HG02678 (cell line): ENCODE results near the gene GINS2.

Source experiments
- ATAC-seq: cut with Tn5 transposase; IDR thresholded peaks from one replicate; pipeline ENCODE4 v1.9.1; 2021; ENCODE audit warnings: mild to moderate bottlenecking, moderate library complexity; ENCODE audit not compliant: unreplicated experiment

Gene GINS2

DNA sequence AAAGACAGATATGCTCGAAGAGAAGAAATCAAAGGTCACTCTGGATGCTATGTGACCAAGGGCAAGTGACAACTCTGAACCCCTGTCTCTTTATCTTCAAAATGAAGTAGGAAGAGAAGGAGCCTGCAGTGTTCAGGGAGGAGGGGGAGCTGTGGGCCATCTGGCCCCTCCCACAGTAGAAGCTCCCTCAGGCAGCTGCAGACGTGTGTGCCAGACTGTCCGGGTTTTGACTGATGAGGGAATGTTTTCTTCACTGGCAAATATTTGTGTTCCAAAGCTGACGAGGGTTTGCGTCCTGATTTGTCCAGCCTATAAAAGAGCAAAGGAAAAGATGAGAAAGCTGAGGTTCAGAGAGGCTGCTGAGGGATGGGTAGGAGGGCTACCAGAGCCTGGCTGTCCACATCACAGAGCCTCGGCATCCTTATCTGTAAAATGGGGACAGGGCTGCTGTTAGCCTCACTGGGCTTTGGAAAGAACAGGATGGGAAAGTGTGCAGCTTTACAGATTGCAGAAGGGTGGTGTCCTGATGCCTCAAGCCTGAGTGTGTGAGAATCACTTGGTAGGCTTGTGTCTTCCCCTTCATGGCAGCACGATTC is 1.8 kb upstream of the GINS2 start:
- no peak for ATAC-seq

DNA sequence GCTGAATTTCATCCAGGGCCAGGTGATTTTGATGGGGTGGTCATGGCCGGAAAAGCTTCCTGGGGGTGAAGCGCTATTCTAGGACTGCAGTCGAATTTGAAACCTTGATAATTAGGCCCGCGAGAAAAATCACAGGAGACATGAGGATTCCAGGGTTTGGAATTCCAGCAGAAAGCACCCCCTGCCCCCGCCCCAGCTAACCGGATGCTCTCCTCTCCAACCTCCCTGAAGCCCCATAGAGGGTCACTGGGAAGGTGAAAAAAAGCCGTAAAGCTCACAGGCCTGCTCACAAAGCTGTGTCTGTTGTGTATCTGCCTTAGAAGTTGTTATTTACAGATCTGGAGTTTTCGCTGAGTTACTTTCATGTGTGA is 1.2 kb upstream of the GINS2 start:
- no peak for ATAC-seq

DNA sequence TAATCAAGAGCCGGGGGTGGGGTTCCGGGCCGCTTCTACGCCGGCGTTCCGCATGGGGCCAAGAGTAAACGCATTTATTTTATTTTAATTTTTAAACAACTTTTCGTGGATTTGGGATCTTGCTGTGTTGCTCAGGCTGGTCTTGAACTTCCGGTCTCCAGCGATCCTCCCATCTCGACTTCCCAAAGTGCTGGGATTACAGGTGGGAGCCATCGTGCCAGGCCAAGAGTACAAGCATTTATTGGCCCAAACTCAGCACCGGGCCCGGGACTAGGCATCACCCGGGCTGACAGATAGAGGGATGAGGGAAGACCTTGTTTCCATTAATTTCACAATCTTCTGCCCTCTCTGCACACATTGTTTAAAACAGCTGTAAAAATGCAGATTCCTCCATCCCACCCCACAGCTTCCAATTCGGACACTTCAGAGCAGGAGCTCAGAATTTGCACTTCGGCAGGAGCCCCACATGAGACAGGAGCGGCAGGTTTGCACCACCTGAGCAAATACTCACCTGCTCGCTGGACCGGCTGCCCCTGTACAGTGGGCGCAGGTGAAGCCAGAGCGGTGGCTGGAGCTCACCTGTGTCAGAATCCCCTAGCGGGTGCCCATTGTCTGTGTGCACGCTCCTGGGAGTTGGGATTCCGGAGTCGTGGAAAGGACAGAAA is 663 bp upstream of the GINS2 start:
- ATAC-seq, result no peak

- no peak for ATAC-seq
Measured at GRCh38 chr16:85687651-85688471, 893 bp downstream of the GINS2 start.

GRCh38 chr16:85686912-85687591 is 1.7 kb downstream of the GINS2 start:
- no peak for ATAC-seq

- no peak for ATAC-seq
Measured at GRCh38 chr16:85685251-85685650, 3.5 kb downstream of the GINS2 start.

GRCh38 chr16:85683363-85683762 is 5.4 kb downstream of the GINS2 start:
- ATAC-seq, result no peak

DNA sequence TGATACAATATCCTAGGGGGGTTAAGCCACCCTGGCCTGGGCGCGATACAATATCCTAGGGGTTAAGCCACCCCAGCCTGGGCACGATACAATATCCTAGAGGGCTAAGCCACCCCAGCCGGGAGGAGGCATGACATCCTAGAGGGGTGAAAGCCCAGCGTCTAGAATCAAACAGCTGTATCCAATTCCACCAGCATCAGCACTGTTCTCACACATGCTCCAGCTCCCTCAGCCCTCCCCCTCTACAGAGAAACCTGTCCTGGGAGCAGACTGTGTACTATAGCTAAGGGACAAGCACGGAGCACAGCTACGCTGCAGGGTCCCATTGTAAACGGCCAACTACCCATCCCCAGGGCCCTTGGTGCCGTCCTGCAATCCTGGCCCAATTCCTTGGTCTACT is 6.2 kb downstream of the GINS2 start:
- no peak for ATAC-seq

- ATAC-seq, result no peak
Measured at GRCh38 chr16:85681255-85681654, 7.5 kb downstream of the GINS2 start.

GRCh38 chr16:85680352-85680944 is 8.3 kb downstream of the GINS2 start:
- no peak for ATAC-seq

DNA sequence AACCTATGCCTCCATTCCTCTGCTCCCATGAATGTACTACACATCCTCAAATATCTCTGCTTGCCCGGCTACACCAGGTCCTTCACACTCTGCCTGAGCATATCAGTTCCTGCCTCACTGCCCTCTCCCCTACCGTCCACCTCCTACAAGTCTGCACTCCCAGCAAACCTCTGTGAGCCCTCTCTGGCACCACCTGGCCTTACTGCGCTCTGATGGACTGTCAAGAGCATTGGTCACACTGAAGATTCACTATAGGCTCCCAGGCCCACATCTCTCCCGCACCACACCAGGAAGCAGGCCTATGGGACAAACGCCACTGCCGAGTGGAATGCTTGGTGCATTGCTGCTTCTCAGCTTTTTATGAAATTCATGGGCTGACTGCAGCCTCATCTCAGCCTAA is 8.9 kb downstream of the GINS2 start:
- no peak for ATAC-seq

DNA sequence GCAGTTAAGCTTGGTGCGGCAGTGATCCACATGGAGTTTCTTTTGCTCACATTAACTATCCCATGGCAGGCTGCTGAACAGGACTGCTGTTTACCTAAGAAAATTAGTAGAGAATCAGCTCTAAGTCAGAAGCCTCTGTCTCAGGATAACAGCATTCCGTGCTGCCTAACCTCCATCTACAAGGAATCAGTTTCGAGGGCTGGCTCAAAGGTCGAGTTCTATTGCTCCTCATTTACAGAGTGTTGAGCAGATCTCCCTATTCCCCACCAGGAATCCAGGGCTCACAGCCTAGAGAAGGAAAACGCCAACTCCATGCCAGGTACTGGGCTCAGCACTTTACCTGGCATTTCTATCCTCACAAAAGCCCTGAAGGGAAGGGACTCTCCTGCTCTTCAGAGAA is 9.9 kb downstream of the GINS2 start:
- no peak for ATAC-seq

GRCh38 chr16:85678016-85678415 is 10.7 kb downstream of the GINS2 start:
- no peak for ATAC-seq

DNA sequence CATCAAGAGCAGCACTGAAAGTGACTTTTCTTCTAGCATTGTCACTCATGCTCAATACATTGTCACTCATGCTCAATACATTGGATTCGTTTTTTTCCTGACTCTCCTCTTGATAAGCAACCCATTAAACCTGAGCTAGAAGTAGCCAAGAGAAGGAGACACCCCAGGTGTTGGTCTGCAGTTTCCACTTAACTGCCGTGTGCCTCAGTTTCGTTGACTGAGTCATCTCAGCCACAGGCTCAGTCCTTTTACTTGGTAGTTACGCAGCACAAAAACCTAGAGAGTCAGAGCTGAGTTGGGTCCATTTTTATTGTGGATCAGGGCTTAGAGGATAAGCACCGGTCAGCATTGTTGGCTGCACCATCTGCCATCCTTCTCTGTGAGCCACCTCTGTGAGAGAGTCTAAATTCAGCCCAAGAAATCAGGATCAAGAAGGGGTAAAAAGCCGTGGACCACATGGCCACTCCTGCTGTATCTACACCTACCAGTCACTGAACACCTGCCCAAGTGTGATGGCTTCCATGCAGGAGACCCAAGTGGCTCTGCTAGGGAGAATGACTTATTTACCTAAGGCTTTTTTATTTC is 11.3 kb downstream of the GINS2 start:
- no peak for ATAC-seq

GRCh38 chr16:85676466-85676865 is 12.3 kb downstream of the GINS2 start:
- ATAC-seq, result no peak

- no peak for ATAC-seq
Measured at GRCh38 chr16:85675251-85675874, 13.4 kb downstream of the GINS2 start.

- ATAC-seq, result no peak
Measured at GRCh38 chr16:85674828-85675227, 13.9 kb downstream of the GINS2 start.

GRCh38 chr16:85674418-85674755 is 14.4 kb downstream of the GINS2 start:
- ATAC-seq, result no peak

DNA sequence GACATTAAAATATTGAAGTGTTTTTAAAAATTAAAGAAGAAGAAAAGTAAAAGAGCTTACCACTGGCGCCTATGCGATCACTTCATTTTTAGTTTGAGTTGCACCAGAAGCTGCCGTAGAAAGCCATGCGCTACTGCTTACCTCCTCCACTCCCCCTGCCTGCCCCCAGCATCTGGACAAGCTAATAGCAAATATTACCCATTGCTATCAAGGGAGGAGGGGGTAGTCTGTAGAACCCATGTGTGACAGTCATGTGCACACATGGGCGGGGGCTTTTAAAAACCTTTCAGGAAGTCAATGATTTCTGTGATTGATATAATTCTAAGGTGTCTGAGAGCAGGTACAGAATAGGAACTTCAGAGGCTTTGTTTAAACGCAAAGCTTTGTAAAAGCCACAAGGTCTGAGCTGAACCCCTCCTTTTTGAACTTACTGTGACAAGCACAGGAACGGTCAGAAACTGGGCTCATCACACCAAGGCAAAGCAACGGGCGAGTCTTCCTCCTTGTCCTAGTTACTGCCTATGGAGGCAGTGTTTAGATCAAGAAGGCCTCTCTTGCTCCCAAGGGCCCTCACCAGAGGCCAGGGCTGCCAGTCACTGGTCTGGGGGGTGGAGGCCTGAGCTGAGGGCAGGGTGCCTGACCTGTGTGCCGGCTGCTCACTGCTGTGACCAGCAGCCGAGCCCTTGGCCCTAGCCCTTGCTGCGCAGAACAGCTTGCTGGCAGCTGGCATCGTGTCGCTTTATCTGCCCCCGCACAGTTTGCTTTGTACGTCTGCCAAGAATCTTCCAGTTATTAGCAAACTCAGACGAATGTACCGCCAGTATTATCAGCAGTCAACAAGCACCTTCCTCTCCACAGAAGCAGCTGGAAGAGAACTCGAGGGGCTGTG is 15.0 kb downstream of the GINS2 start:
- no peak for ATAC-seq

DNA sequence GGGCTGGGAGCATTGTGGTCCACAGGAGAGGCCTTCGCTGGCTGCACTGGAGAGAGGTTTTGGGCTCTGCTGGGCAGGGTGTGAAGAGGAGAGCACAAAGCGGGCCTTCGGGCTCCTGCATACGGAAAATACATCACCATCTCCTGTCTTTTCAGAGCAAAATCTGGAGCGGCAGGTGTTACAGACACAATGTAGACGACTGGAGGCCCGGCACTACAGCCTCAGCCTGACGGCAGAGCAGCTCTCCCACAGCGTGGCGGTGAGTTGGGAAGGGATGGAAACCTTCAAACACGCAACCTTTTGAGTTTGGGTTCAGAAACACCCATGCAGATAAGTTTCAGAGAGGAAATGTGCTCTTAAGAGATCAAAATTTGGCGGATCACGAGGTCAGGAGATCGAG is 17.9 kb downstream of the GINS2 start:
- no peak for ATAC-seq
